Retinal pigment epithelial cell (primary cell): ENCODE results near the gene PECR.
"Not testable (repeated sequence)": the region's sequence is repeated elsewhere in the genome, so short reads cannot be mapped to it uniquely, and the experiment has no call there.

Experiments
- DNase-seq: peaks from one replicate; pipeline ENCODE4 v3.0.0-alpha.2; 2010; ENCODE audit warnings: low read depth
- H3K4me3 ChIP-seq: 2 replicates; pipeline ENCODE4 v1.5.1; 2011; ENCODE audit warnings: mild to moderate bottlenecking, low read length, control low read depth, moderate library complexity
- CTCF ChIP-seq: conservative IDR thresholded peaks from 2 replicates; pipeline ENCODE4 v1.5.1; 2011; ENCODE audit warnings: low read depth, low read length, control low read depth, inconsistent platforms

PECR gene

GRCh38 chr2:216013080-216013909 is 68.3 kb downstream of the PECR start, which contains the start of gene MREG:
Gene MREG (minus strand): TSS chr2:216013551. CDS start chr2:216013327, 224 bp downstream.
- TF ChIP-seq CTCF = peak; percentile 80
- peak within 1 kb of the TSS; percentile 71 for H3K4me3 ChIP-seq
- DNase-seq = no peak

GRCh38 chr2:216012830-216013079 is 68.9 kb downstream of the PECR start:
- TF ChIP-seq CTCF = no peak
- DNase-seq = no peak
- peak overlapping the region; percentile 71 for H3K4me3 ChIP-seq

- peak overlapping the region; percentile 71 for H3K4me3 ChIP-seq
- no peak for DNase-seq
- peak; percentile 21 for TF ChIP-seq CTCF
Measured at GRCh38 chr2:216012133-216012829, 69.3 kb downstream of the PECR start.

GRCh38 chr2:216009215-216009614 is 72.4 kb downstream of the PECR start:
- not testable (repeated sequence) for H3K4me3 ChIP-seq, DNase-seq

- no peak for DNase-seq
- no peak overlapping the region for H3K4me3 ChIP-seq
- no peak for TF ChIP-seq CTCF
Measured at GRCh38 chr2:216008387-216008786, 73.2 kb downstream of the PECR start.

- H3K4me3 ChIP-seq = no peak overlapping the region
- no peak for TF ChIP-seq CTCF
- no peak for DNase-seq
Measured at GRCh38 chr2:216006164-216006663, 75.4 kb downstream of the PECR start.

GRCh38 chr2:216004697-216005283 is 76.8 kb downstream of the PECR start:
- DNase-seq = no peak
- no peak for TF ChIP-seq CTCF
- no peak overlapping the region for H3K4me3 ChIP-seq
